Ovary (tissue), 3 donors: ENCODE results near the gene FGFR2.

Source experiments
- EP300 ChIP-seq: sonication (generic); formaldehyde crosslinking; IDR thresholded peaks from one replicate; pipeline ENCODE4 v1.6.1; 2017; ENCODE audit warnings: antibody characterized with exemption
- POLR2A ChIP-seq: fragments of 450-650 bp; IDR thresholded peaks from one replicate; pipeline ENCODE4 v1.6.1; 2017; ENCODE audit warnings: antibody characterized with exemption, mild to moderate bottlenecking, moderate library complexity
- TF ChIP-seq, protein P1 (sequence below), 3 donors: fragments of 450-650 bp in 2 of 3; fragments of 200-600 bp in 1 of 3; IDR thresholded peaks; one replicate each; pipeline versions ENCODE4 v1.5.1 to v1.8.0; 2016 to 2022; ENCODE audit warnings: antibody characterized with exemption in 3 of 3, mild to moderate bottlenecking in 1 of 3
- donor health status: DM: no; HTN: no; CAD: no.

DNA sequence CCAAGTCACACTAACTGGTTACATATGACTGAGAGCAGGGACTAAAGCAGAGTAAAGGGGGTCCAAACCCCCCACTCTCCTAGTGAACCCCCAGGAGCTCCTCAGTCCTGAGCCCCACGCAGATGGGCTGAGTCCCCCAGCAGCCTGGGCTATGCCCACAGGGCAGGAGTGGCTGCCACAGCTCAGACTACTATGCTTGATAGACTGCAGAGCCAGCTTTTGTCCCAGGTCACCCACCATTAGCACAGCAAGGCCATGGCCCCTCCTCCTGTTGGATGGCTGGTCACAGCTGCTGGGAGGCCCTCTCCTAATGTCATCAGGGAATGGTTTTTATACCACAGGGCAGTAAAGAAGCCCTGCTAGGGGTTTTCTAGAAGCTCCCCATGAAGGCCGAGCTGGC is 46.3 kb upstream of the FGFR2 start:
- TF ChIP-seq, protein P1, sequence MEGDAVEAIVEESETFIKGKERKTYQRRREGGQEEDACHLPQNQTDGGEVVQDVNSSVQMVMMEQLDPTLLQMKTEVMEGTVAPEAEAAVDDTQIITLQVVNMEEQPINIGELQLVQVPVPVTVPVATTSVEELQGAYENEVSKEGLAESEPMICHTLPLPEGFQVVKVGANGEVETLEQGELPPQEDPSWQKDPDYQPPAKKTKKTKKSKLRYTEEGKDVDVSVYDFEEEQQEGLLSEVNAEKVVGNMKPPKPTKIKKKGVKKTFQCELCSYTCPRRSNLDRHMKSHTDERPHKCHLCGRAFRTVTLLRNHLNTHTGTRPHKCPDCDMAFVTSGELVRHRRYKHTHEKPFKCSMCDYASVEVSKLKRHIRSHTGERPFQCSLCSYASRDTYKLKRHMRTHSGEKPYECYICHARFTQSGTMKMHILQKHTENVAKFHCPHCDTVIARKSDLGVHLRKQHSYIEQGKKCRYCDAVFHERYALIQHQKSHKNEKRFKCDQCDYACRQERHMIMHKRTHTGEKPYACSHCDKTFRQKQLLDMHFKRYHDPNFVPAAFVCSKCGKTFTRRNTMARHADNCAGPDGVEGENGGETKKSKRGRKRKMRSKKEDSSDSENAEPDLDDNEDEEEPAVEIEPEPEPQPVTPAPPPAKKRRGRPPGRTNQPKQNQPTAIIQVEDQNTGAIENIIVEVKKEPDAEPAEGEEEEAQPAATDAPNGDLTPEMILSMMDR (IDR thresholded peaks at IDR 0.05), result no peak
- no peak for TF ChIP-seq EP300
- TF ChIP-seq POLR2A, result no peak
